Thymus (tissue), 11 donors: Measurements from ENCODE around the gene LPIN1. TPM values are rescaled to one million over a fixed set of nuclear protein-coding genes. Genes with fewer than 3 reads are reported as not detected.

Experiments
- DNase-seq, 9 donors: peaks; one replicate each; pipeline ENCODE4 v3.0.0-alpha.2; 2013; ENCODE audit warnings: low spot score in 9 of 9, low read depth in 6 of 9, missing footprints in 1 of 9
- H3K27ac ChIP-seq, 2 donors: one replicate each; pipeline ENCODE4 v1.5.1; 2013; ENCODE audit warnings: control low read depth in 1 of 2, low read depth in 1 of 2, low read length in 1 of 2, mild to moderate bottlenecking in 1 of 2, moderate library complexity in 1 of 2
- H3K27me3 ChIP-seq, 2 donors: one replicate each; pipeline ENCODE4 v1.5.1; 2013; ENCODE audit warnings: low read length in 1 of 2; ENCODE audit not compliant: control insufficient read depth in 2 of 2, insufficient read depth in 1 of 2
- H3K36me3 ChIP-seq, 2 donors: one replicate each; pipeline ENCODE4 v1.5.1; 2013; ENCODE audit warnings: low read length in 1 of 2, mild to moderate bottlenecking in 1 of 2, moderate library complexity in 1 of 2; ENCODE audit not compliant: control insufficient read depth in 2 of 2, insufficient read depth in 2 of 2
- H3K4me1 ChIP-seq, 2 donors: one replicate each; pipeline ENCODE4 v1.5.1; 2013; ENCODE audit warnings: low read length in 2 of 2; ENCODE audit not compliant: control insufficient read depth in 2 of 2, insufficient read depth in 2 of 2
- H3K4me3 ChIP-seq, 2 donors: one replicate each; pipeline ENCODE4 v1.5.1; 2013; ENCODE audit warnings: low read length in 2 of 2, control low read depth in 1 of 2, mild to moderate bottlenecking in 1 of 2
- H3K9me3 ChIP-seq, 2 donors: one replicate each; pipeline ENCODE4 v1.5.1; 2013; ENCODE audit warnings: low read length in 1 of 2, mild to moderate bottlenecking in 1 of 2; ENCODE audit not compliant: control insufficient read depth in 2 of 2, insufficient read depth in 1 of 2
- WGBS: extraction: QIAGEN DNeasy Blood & Tissue Kit; methylation state at CpG from one replicate; pipeline ENCODE4 v1.1.7; 2013; 5-methylcytosine and 5-hydroxymethylcytosine counted together
- polyA plus RNA-seq: library from polyadenylated mRNA; stranded (reverse); fragments of 200-250 nt; gene quantifications from one replicate; pipeline ENCODE4 v1.2.3, GENCODE V29; 2013
- total RNA-seq: library from RNA; stranded (reverse); fragments of 120-200 nt; gene quantifications from one replicate; pipeline ENCODE4 v1.2.4, GENCODE V29; 2013
- donor health status: healthy.

Gene LPIN1
- total and polyA plus RNA-seq, 2 donors, result 15.6 to 46.6 TPM

DNA sequence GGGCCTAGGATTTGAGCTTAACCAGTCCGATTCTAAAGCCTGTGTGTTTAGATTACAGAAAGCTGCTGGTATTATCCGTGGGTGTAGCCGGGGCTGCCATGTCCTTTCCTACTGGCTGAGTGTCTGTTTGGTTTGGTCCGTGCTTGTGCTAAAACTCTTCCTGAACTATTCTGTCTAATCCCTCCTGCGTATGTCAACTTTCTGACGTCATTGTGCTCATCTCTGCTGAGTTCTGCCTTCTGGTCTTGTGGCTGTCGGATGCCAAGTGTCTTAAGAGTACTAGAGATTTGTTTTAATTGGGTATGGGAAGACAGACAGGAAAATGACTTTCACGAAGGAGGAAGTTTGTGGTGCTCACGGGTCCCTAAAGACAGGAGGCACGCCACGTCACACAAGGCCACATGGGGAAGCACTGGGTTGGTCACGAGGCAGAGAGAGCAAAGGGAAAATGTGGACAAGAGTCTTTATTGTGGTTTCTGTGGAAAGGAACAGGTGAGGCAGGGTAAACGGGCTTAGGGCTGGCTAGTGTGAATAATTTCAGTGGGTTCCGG, 44.6 kb upstream of the LPIN1 start:
- Histone ChIP-seq H3K9me3 (peaks cover 0 to 7% of the 10 kb centered on the region in 2 donors), H3K27me3 (no peaks in the 10 kb centered on the region), H3K4me3 (no peak overlapping the region), H3K36me3 (no peaks in the 10 kb centered on the region), H3K4me1 (peaks cover 0 to 13% of the 10 kb centered on the region in 2 donors), H3K27ac (no peak overlapping the region)
- WGBS, result 39% methylated on average over 14 of the region's 14 CpGs
- DNase-seq, result peak in 2 of 9 donors; percentile 13 to 46

DNA sequence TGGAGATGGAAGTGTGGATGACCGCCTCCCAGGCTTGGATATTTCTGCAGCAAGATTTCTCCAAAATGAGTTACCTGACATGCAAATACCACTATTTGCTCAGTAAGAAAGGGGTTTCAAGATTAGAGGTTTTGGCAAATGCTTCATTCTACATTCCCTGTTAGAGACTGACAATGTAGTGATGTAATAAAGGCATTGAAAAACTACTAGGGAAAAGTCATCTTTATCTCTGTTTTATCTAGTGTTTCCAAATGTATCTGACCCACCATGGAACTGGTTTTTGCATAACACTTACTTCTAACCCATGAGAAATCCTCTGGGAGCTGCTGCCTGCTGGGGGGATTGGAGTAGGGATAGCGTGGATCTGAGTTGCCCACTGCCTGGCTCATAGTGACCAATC, 43.5 kb upstream of the LPIN1 start:
- Histone ChIP-seq H3K27me3 (no peaks in the 10 kb centered on the region), H3K4me3 (no peak overlapping the region), H3K9me3 (peaks cover 0 to 7% of the 10 kb centered on the region in 2 donors), H3K27ac (no peak overlapping the region), H3K4me1 (peaks cover 0 to 7% of the 10 kb centered on the region in 2 donors), H3K36me3 (no peaks in the 10 kb centered on the region)
- WGBS, result 96% methylated on average over 2 of the region's 2 CpGs
- DNase-seq, result no peak

DNA sequence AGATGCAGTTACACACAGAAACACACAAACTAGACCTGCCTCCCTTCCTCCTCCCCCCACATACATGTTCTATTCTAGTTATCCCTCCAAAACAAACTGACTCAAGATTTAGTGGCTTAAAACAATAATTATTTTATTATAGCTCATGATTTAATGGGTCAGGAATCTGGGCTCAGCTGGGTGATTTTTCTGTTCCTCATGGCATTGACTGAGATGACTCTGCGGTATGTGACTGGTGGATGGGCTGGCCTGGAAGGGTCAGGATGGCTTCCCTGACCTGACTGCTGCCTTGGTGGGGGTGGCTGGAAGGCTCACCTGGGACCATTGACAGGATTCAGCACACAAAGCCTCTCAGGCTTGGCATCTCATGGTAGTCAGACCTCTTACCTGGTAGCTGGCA, 42.7 kb upstream of the LPIN1 start:
- Histone ChIP-seq H3K36me3 (no peaks in the 10 kb centered on the region), H3K27me3 (no peaks in the 10 kb centered on the region), H3K4me1 (peaks cover 0 to 7% of the 10 kb centered on the region in 2 donors), H3K4me3 (no peak overlapping the region), H3K9me3 (peaks cover 0 to 12% of the 10 kb centered on the region in 2 donors), H3K27ac (no peak overlapping the region)
- DNase-seq, result no peak
- WGBS, result 98% methylated on average over 1 of the region's 1 CpG

DNA sequence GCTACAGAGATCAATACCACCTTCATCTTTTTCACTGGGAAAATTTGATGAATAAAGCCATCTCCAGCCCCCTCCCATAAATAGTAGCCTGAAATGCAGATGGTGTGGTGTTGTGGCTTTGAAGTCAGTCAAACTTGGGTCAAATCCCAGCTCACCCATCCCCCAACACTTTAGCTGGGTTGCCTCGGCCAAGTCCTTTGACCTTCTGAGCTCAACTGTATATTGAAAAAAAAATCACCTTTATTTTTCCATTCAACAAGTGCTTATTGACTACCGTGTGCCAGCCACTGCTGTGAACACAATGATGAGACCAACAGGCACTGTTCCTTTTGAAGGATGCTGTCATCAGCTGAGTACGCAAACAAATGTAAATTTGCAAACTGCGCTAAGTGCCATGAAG, 41.4 kb upstream of the LPIN1 start:
- Histone ChIP-seq H3K4me1 (peaks cover 0 to 7% of the 10 kb centered on the region in 2 donors), H3K36me3 (no peaks in the 10 kb centered on the region), H3K9me3 (peaks cover 0 to 12% of the 10 kb centered on the region in 2 donors), H3K27ac (no peak overlapping the region), H3K4me3 (no peak overlapping the region), H3K27me3 (no peaks in the 10 kb centered on the region)
- DNase-seq, result no peak
- WGBS, result 96% methylated on average over 4 of the region's 4 CpGs

DNA sequence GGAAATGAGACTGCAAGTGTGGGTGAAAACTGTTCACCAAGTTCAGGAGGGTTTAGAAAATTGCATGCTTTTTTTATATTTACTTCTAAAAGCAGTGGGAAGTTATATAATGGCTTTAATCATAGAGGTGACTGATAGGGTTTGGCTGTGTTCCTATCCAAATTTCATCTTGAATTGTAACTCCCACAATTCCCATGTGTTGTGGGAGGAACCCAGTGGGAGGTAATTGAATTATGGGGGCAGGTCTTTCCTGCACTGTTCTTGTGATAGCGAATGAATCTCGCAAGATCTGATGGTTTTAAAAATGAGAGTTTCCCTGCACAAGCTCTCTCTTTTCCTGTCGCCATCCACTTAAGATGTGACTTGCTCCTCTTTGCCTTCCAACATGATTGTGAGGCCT, 40.7 kb upstream of the LPIN1 start:
- Histone ChIP-seq H3K9me3 (peaks cover 0 to 12% of the 10 kb centered on the region in 2 donors), H3K27ac (no peak overlapping the region), H3K27me3 (no peaks in the 10 kb centered on the region), H3K4me1 (peaks cover 0 to 7% of the 10 kb centered on the region in 2 donors), H3K36me3 (no peaks in the 10 kb centered on the region), H3K4me3 (no peak overlapping the region)
- no peak for DNase-seq
- 98% methylated on average over 3 of the region's 3 CpGs for WGBS

DNA sequence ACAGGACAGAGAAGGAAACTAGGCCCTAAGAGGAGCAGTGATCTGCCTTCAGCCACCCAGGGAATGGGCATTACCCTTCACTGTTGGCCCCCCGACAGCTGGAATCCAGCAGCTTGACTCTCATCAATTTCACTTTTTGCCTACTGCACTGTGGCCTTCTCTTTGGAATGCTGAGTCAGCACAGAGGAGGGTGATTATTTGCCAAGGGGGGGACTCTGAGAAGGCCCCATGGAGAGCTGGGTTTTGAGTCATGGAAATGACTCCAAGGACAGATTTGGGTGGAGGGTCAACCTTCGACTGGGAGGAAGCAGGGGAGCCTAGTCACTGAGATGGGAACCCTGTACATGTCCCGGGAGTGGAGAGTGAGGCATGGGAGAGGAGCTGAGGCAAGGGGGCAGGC, 38.3 kb upstream of the LPIN1 start:
- H3K4me3 ChIP-seq, result no peak overlapping the region
- H3K27ac ChIP-seq, result no peak overlapping the region
- no peaks in the 10 kb centered on the region for H3K27me3 ChIP-seq
- DNase-seq, result no peak
- 97% methylated on average over 3 of the region's 3 CpGs for WGBS
- H3K4me1 ChIP-seq, result no peaks in the 10 kb centered on the region
- H3K9me3 ChIP-seq, result peaks cover 0 to 12% of the 10 kb centered on the region in 2 donors
- H3K36me3 ChIP-seq, result no peaks in the 10 kb centered on the region

DNA sequence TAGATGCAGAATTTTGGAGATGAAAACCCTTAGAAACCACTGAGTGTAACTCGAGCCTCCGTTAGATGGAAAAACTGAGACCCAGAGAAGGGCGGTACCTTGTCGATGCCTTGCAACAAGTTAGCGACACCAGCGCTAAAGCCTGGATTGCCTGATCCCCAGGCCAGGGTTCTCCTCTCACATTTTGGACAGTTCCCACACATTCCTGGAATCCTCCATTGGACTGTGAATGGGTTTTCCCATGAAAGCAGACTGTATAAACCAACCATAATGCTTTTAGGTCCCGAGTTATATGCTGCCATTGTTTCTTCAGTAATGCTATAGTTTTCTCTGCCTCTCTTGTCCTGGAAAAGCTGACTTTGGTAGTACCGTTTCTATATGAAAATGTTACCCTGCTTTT, 37.1 kb upstream of the LPIN1 start:
- WGBS, result 98% methylated on average over 8 of the region's 8 CpGs
- Histone ChIP-seq H3K36me3 (no peaks in the 10 kb centered on the region), H3K27me3 (no peaks in the 10 kb centered on the region), H3K27ac (no peak overlapping the region), H3K4me3 (no peak overlapping the region), H3K9me3 (peaks cover 0 to 12% of the 10 kb centered on the region in 2 donors), H3K4me1 (no peaks in the 10 kb centered on the region)
- no peak for DNase-seq

DNA sequence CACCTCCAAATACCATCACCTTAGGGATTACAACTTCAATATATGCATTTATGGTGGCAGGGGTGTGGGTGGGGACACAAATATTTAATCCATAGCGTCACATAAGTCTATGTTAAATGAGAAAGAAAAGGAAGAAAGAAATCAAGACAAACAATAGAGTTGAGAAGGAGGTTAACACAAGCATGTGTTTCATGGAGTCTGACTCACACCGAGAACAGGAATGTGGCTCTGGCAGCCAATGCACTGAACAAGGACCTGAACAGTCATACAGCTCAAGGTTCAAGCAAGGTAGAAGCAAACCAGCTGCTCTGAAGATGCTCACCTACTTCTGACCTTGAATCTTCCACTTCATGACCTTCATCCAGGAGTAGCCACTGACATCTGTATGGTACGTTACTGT, 36.2 kb upstream of the LPIN1 start:
- Histone ChIP-seq H3K4me1 (no peaks in the 10 kb centered on the region), H3K4me3 (no peak overlapping the region), H3K9me3 (peaks cover 0 to 11% of the 10 kb centered on the region in 2 donors), H3K27me3 (no peaks in the 10 kb centered on the region), H3K27ac (no peak overlapping the region), H3K36me3 (no peaks in the 10 kb centered on the region)
- 92% methylated on average over 3 of the region's 3 CpGs for WGBS
- no peak for DNase-seq

DNA sequence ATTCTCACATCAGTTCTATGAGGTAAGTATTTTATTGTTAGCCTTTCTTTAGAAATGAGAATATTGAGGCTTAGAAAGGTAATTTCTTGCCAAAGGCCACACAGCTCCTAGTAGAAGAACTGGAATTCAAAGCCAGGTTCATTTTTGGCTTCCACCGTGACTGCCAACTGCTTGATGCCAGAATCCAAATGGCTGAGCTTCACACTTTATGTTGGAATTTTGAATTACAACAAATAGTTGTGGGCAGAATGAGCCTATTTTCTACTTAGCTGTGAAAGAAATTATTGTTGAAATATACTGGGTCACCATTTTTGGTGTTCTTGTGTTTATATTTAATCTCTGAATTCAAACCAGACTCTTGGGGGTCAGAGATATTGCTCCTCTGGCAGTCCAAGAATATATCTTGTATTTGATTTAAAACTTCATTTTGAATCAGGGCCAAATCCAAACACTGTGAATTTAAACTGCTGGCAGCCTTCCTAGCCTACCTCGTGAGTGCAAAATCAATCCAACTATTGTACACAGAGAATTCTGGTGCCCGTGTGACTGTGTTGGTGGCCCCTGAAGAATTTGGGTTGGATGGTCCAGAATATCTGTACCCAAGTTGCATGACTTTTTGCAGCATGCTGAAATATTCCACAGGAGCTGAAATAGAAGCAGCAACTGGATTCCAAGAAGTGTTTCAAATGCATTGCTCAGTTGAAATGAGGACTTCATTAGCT, 35.6 kb upstream of the LPIN1 start:
- H3K4me1 ChIP-seq, result no peaks in the 10 kb centered on the region
- no peak for DNase-seq
- H3K27ac ChIP-seq, result no peak overlapping the region
- no peaks in the 10 kb centered on the region for H3K36me3 ChIP-seq
- WGBS, result 92% methylated on average over 3 of the region's 3 CpGs
- peaks cover 0 to 8% of the 10 kb centered on the region in 2 donors for H3K9me3 ChIP-seq
- H3K4me3 ChIP-seq, result no peak overlapping the region
- no peaks in the 10 kb centered on the region for H3K27me3 ChIP-seq
